Panc1 (cell line): ENCODE measurements around the gene PARD3. TPM values are rescaled to one million over a fixed set of nuclear protein-coding genes. Genes with fewer than 3 reads are reported as not detected.

Experiments
- ATAC-seq: fragments of 200-7000 bp; cut with Tn5 transposase; 2 replicates; pipeline ENCODE4 v1.9.1; 2020; ENCODE audit warnings: mild to moderate bottlenecking, moderate library complexity
- BruUV-seq: library from RNA; stranded (reverse); fragments of 400-500 nt; replicated peaks from 2 replicates; lab custom pipeline; 2021; lab: Mats Ljungman, UMichigan
- CTCF ChIA-PET: fragments of 300-600 bp; sonication (Branson Sonifier 250); formaldehyde crosslinking; loops from one replicate; lab custom pipeline; 2022; ENCODE audit warnings: antibody characterized with exemption; lab: Charles Lee
- POLR2A ChIA-PET: fragments of 300-600 bp; sonication (Branson Sonifier 250); formaldehyde crosslinking; loops from one replicate; lab custom pipeline; 2022; ENCODE audit warnings: antibody characterized with exemption; lab: Charles Lee
- DNase-seq: peaks from one replicate; pipeline ENCODE4 v3.0.0-alpha.2; 2010; ENCODE audit warnings: low read depth, low spot score
- H3K27ac ChIP-seq: 2 replicates; pipeline ENCODE4 v1.5.1; 2011; ENCODE audit warnings: mild to moderate bottlenecking, low read length, inconsistent platforms
- H3K27me3 ChIP-seq: fragments of 200-500 bp; sonication (Bioruptor generic); 2 replicates; pipeline ENCODE4 v1.6.0; 2014; ENCODE audit warnings: low read length, inconsistent platforms; ENCODE audit not compliant: control insufficient read depth, insufficient read depth
- H3K36me3 ChIP-seq: fragments of 200-500 bp; sonication (Bioruptor generic); 2 replicates; pipeline ENCODE4 v1.5.1; 2014; ENCODE audit warnings: inconsistent platforms, mild to moderate bottlenecking, low read length, moderate library complexity; ENCODE audit not compliant: control insufficient read depth, insufficient read depth
- H3K4me1 ChIP-seq: 2 replicates; pipeline ENCODE4 v1.5.1; 2011; ENCODE audit warnings: inconsistent platforms, mild to moderate bottlenecking, low read length, moderate library complexity; ENCODE audit not compliant: control insufficient read depth, insufficient read depth
- H3K4me3 ChIP-seq, 2 experiments: 2 replicates each; pipeline ENCODE4 v1.5.1; 2011 to 2012; ENCODE audit warnings: low read depth in 2 of 2, low read length in 2 of 2, mild to moderate bottlenecking in 2 of 2, inconsistent platforms in 1 of 2, moderate library complexity in 1 of 2
- H3K9me3 ChIP-seq: fragments of 200-500 bp; sonication (Bioruptor generic); 2 replicates; pipeline ENCODE4 v1.5.1; 2014; ENCODE audit warnings: low read depth, mild to moderate bottlenecking, inconsistent platforms, low read length, moderate library complexity; ENCODE audit not compliant: control insufficient read depth, insufficient read depth
- CTCF ChIP-seq: fragments of 450-650 bp; IDR thresholded peaks from 2 replicates; pipeline ENCODE4 v1.5.1; 2017; ENCODE audit warnings: mild to moderate bottlenecking
- POLR2AphosphoS5 ChIP-seq: IDR thresholded peaks from 2 replicates; pipeline ENCODE4 v1.6.1; 2012; ENCODE audit warnings: mild to moderate bottlenecking, low read depth, low read length, moderate library complexity
- REST ChIP-seq, 2 experiments: IDR thresholded peaks; 2 replicates each; pipeline ENCODE4 v1.6.1; 2011 to 2012; ENCODE audit warnings: low read depth in 2 of 2, control low read depth in 1 of 2, low read length in 1 of 2, mild to moderate bottlenecking in 1 of 2, moderate library complexity in 1 of 2; ENCODE audit not compliant: insufficient read depth in 1 of 2
- SIN3A ChIP-seq: IDR thresholded peaks from 2 replicates; pipeline ENCODE4 v1.6.1; 2012; ENCODE audit warnings: low read depth, mild to moderate bottlenecking, low read length, moderate library complexity, borderline replicate concordance; ENCODE audit not compliant: insufficient read depth
- TCF7L2 ChIP-seq: IDR thresholded peaks from 2 replicates; pipeline ENCODE4 v1.6.1; 2011; ENCODE audit warnings: mild to moderate bottlenecking, low read depth, low read length, inconsistent platforms
- in situ Hi-C: cut with HindIII; loops from 2 replicates; pipeline ENCODE4 v1.10.0; 2016; ENCODE audit warnings: low sequenced_read_pairs, low pct_unique_long_range_greater_than_20kb
- intact Hi-C: fragments of 100-400 bp; cut with micrococcal nuclease; formaldehyde crosslinking; loops from one replicate; pipeline ENCODE4 v1.10.0; 2022; ENCODE audit not compliant: unreplicated experiment
- total RNA-seq: library from RNA; stranded (reverse); gene quantifications from one replicate; pipeline ENCODE4 v1.2.1, GENCODE V29; 2021; ENCODE audit not compliant: unreplicated experiment

Gene PARD3
- total RNA-seq, 1 experiment from 2014 or later, result 29.8 TPM

GRCh38 chr10:34408381-34408780, 406.7 kb downstream of the PARD3 start:
- Histone ChIP-seq H3K27ac (no peak overlapping the region), H3K27me3 (no peaks in the 10 kb centered on the region), H3K9me3 (no peaks in the 10 kb centered on the region), H3K36me3 (no peaks in the 10 kb centered on the region), H3K4me3 (no peak overlapping the region), H3K4me1 (no peaks in the 10 kb centered on the region; the same call in 1 of the 2 replicates)
- ChIA-PET POLR2A (interaction anchor here (0.6 kb wide), 2 partner anchors 314 to 861 kb away, joined by 3 read pairs; no protein-coding TSS in a partner anchor), CTCF (no interaction called here)
- intact Hi-C loops (no loop called here), in situ Hi-C loops (no loop called here)
- no TSS peak for BruUV-seq
- TF ChIP-seq POLR2AphosphoS5, result no peak
- DNase-seq (no peak), ATAC-seq (no peak)

DNA sequence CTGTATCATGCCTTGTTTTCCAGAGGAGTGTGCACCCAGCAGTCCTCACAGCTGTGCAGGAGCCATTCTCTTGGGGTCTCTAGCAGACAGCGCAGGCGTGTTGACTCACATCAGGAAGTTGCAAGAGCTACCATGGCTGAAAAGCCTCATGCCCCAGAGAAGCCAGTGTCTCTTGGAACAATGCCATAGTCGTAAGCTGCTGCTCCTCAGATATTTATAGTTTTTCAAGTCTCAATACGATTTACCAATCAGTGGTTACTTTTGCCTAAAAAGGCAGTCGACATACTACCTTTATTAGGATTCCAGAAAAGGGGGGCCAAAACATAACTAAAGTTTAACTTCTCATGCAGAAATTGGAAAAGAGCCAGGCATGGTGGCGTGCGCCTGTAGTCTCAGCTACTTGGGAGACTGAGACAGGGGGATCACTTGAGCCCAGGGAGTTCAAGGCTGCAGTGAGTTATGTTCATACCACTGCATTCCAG, 407.7 kb downstream of the PARD3 start:
- Histone ChIP-seq H3K9me3 (no peaks in the 10 kb centered on the region), H3K4me3 (no peak overlapping the region), H3K36me3 (no peaks in the 10 kb centered on the region), H3K4me1 (no peaks in the 10 kb centered on the region; the same call in 1 of the 2 replicates), H3K27me3 (no peaks in the 10 kb centered on the region), H3K27ac (no peak overlapping the region)
- in situ Hi-C loops, result no loop called here
- BruUV-seq, result no TSS peak
- ATAC-seq (no peak), DNase-seq (no peak)
- POLR2A ChIA-PET, result no interaction called here
- intact Hi-C loops, result no loop called here
- no peak for TF ChIP-seq SIN3A
- no peak for TF ChIP-seq TCF7L2
- TF ChIP-seq POLR2AphosphoS5, result no peak
- no peak for TF ChIP-seq REST (IDR thresholded peaks at IDR 0.05; ENCODE audit: insufficient read depth in 1 of 2, low read depth in 2 of 2, low read length in 1 of 2)
- TF ChIP-seq CTCF, result no peak
- CTCF ChIA-PET, result no interaction called here

DNA sequence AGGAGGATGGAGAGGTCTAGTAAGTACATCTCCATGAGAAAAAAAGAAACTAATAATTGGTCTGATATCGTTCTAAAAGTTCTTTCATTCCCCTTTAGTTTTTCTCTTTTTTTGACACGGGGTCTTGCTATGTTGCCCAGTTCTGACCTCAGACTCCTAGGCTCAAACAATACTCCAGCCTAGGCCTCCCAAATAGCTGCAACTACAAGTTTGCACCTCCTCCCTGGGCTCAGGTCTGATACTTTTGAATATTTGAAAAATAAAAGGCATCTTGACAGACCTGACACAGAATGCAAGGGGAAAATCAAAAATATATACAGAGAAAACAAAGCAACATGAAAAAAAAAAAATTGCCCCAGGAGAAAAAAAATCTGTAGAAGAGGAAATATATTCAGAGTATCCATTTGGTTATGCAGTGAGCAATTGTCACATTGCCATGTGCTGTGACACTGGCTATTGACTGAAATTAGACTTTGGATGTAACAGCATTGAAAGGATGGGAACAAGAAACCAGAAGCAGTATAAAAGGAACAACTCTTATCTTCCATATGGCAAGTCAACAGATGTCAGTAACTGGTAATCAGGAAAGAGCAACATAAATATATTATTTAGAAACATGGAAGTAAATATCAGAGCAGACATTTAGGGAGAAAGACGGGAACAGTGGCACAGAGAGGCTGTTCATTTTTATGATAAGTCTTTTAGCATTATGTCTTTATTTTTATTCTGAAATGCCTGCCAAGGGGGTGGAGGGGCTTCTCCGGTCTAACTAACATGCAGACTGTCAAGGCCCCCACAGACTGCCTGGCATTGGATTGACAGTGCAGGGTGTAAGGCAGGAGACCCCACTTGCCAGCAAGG, 408.4 kb downstream of the PARD3 start:
- CTCF ChIA-PET, result no interaction called here
- in situ Hi-C loops (no loop called here), intact Hi-C loops (no loop called here)
- no peak for DNase-seq
- no peak for ATAC-seq
- BruUV-seq, result no TSS peak
- no peaks in the 10 kb centered on the region for H3K9me3 ChIP-seq
- H3K36me3 ChIP-seq, result no peaks in the 10 kb centered on the region
- H3K4me3 ChIP-seq, result no peak overlapping the region
- POLR2A ChIA-PET, result no interaction called here
- TF ChIP-seq CTCF, result no peak
- TF ChIP-seq POLR2AphosphoS5, result no peak
- TF ChIP-seq SIN3A, result no peak
- TF ChIP-seq REST (IDR thresholded peaks at IDR 0.05; ENCODE audit: insufficient read depth in 1 of 2, low read depth in 2 of 2, low read length in 1 of 2), result no peak
- TF ChIP-seq TCF7L2, result no peak
- H3K27ac ChIP-seq, result 0 out of 2 replicates have a peak overlapping the region, but pooled peaks have one; percentile 9
- no peaks in the 10 kb centered on the region; the same call in 1 of the 2 replicates for H3K4me1 ChIP-seq
- no peaks in the 10 kb centered on the region for H3K27me3 ChIP-seq
